K562 (cell line): ENCODE data around the gene PAXIP1. TPM values are rescaled to one million over a fixed set of nuclear protein-coding genes. Genes with fewer than 3 reads are reported as not detected.

Source experiments
- ASH1L ChIP-seq: fragments of 450-650 bp; IDR thresholded peaks from 2 replicates; pipeline ENCODE4 v1.6.1; 2018; ENCODE audit warnings: borderline replicate concordance, mild to moderate bottlenecking, low read depth; ENCODE audit not compliant: partially characterized antibody
- ATF1 ChIP-seq, 2 experiments: fragments of 450-650 bp in 1 of 2; IDR thresholded peaks; 2 replicates each; pipeline ENCODE4 v1.6.1; 2016; ENCODE audit warnings: missing compliant biosample characterization in 1 of 2, missing genetic modification characterization in 1 of 2
- CREM ChIP-seq: IDR thresholded peaks from 2 replicates; pipeline ENCODE4 v1.6.1; 2014; ENCODE audit warnings: antibody characterized with exemption, low read depth
- DIDO1 ChIP-seq: fragments of 450-650 bp; IDR thresholded peaks from 2 replicates; pipeline ENCODE4 v1.6.1; 2016; ENCODE audit warnings: low read depth, missing biosample characterization, missing genetic modification characterization
- HNRNPH1 ChIP-seq: fragments of 200-400 bp; formaldehyde crosslinking; optimal IDR thresholded peaks from 2 replicates; pipeline ENCODE3; 2017; ENCODE audit warnings: low read depth, mild to moderate bottlenecking, low read length, moderate library complexity
- JUN ChIP-seq, 2 experiments: sonication (generic) in 1 of 2; formaldehyde crosslinking in 1 of 2; IDR thresholded peaks; 2 replicates each; pipeline versions ENCODE4 v1.6.1 to v1.8.0; 2012 to 2022; ENCODE audit warnings: borderline replicate concordance in 2 of 2, mild to moderate bottlenecking in 2 of 2, improper control_type of control experiment in 1 of 2, low read depth in 1 of 2, low read length in 1 of 2, missing genetic modification reagents in 1 of 2
- MTF1 ChIP-seq: fragments of 250-450 bp; sonication (Bioruptor Pico); IDR thresholded peaks from 2 replicates; pipeline ENCODE4 v1.9.0; 2021; ENCODE audit warnings: moderate library complexity, mild to moderate bottlenecking, inconsistent platforms, borderline replicate concordance
- TBP ChIP-seq: optimal IDR thresholded peaks from 2 replicates; pipeline ENCODE3; 2011; ENCODE audit warnings: low read depth, low read length, improper control_type of control experiment
- ZNF133 ChIP-seq: fragments of 250-450 bp; sonication (Bioruptor Pico); IDR thresholded peaks from 2 replicates; pipeline ENCODE4 v1.4.0; 2020; ENCODE audit warnings: mild to moderate bottlenecking
- polyA plus RNA-seq, 8 experiments: library from polyadenylated mRNA; depleted of rRNA in 4 of 8; stranded (reverse) in 5 of 8; unstranded in 3 of 8; fragments of >200 nt; fragmentation: Nextera tagmentation in 2 of 8; fragmentation: Illumina TruSeq in 1 of 8; extraction: Ambion mirVana in 2 of 8; extraction: Trizol in 1 of 8; gene quantifications; 2 replicates each; pipeline versions ENCODE4 v1.2.1 to v1.2.3, GENCODE V29; 2011 to 2014; ENCODE audit warnings: inconsistent platforms in 1 of 8, missing spikeins in 1 of 8
- total RNA-seq, 7 experiments: library from RNA; depleted of rRNA in 6 of 7; stranded (reverse); fragments of >200 nt in 6 of 7; fragmentation: Illumina TruSeq in 2 of 7; extraction: Trizol in 2 of 7; gene quantifications; 2 replicates each; pipeline versions ENCODE4 v1.2.1 to v1.2.3, GENCODE V29; 2011 to 2021; ENCODE audit warnings: low replicate concordance in 1 of 7
- TF ChIP-seq, protein P1 (sequence below): fragments of 450-650 bp; IDR thresholded peaks from one replicate; pipeline ENCODE4 v1.6.1; 2018; ENCODE audit warnings: mild to moderate bottlenecking, moderate library complexity; ENCODE audit not compliant: partially characterized antibody
- TF ChIP-seq, protein P2 (sequence below): fragments of 250-450 bp; sonication (Bioruptor Pico); IDR thresholded peaks from 2 replicates; pipeline ENCODE4 v1.4.0; 2020
- TF ChIP-seq, protein P3 (sequence below): fragments of 450-650 bp; IDR thresholded peaks from 2 replicates; pipeline ENCODE4 v1.6.1; 2016
- TF ChIP-seq, protein P4 (sequence below): fragments of 450-650 bp; IDR thresholded peaks from 2 replicates; pipeline ENCODE4 v1.6.1; 2014; ENCODE audit warnings: low read depth, mild to moderate bottlenecking, moderate library complexity, borderline replicate concordance
- TF ChIP-seq, protein P5 (sequence below), 2 experiments: fragments of 450-650 bp in 1 of 2; sonication (generic) in 1 of 2; formaldehyde crosslinking in 1 of 2; IDR thresholded peaks in 1 of 2; conservative IDR thresholded peaks in 1 of 2; 2 replicates each; pipeline versions ENCODE4 v1.6.1 to v1.8.1; 2016 to 2023; ENCODE audit warnings: mild to moderate bottlenecking in 2 of 2, moderate library complexity in 2 of 2, inconsistent platforms in 1 of 2, missing genetic modification reagents in 1 of 2

PAXIP1 gene
- total and polyA plus RNA-seq, 9 of the 15 experiments (the other 6 are each of a cell fraction or from before 2014, with no cell fraction given), result 9.7 to 37.9 (median 28.4) TPM

DNA sequence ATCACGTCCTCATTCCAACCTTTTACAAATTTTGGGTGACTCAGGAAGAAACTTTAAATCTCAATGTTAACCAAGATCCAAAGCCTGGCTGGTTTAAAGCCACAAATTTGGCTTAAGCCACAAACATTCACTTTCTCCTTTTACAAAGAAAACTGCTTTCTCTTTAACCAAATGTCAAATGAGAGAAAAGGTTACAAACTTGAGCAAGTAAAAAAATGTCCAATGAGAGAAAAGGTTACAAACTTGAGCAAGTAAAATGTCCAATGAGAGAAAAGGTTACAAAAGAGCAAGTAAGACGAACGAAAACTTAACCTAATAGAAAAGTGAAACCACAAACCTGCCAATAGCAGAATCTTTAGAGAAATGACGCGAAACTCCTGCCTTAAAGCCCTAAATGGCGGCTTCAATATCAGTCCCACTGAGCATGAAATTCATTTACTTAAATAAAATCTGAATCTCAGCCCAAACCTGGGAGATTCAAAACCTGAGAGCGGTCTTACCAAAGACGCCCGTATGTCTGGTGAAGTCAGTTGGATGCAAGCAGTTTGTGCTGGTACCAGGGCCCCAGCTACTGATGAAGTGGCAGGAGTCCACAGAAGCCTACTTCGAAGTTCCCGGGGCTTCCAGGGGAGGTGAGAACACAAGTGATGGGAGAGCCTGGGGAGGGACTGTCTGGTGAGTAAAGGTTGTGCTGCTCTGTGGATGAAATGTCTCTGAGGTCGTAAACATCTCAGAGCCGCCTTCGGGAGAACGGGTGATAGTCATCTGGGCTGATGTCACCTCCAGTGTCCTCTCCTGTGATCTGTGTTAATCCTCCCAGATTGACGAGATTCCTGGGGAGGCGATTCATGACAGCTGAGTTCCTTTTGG, 74.6 kb downstream of the PAXIP1 start (continued):
- TF ChIP-seq ASH1L, result peak; percentile 92
- TF ChIP-seq MTF1 (CRISPR knock-in tag), result no peak
- no peak for TF ChIP-seq ZNF133
- TF ChIP-seq JUN (IDR thresholded peaks at IDR 0.05; ENCODE audit: borderline replicate concordance, low read depth, low read length), result peak; percentile 49
- no peak for TF ChIP-seq JUN (CRISPR knock-in tag; IDR thresholded peaks at IDR 0.05; ENCODE audit: borderline replicate concordance)
- TF ChIP-seq CREM, result peak; percentile 16; the same call in 1 of the 2 replicates
- TF ChIP-seq, protein P1, sequence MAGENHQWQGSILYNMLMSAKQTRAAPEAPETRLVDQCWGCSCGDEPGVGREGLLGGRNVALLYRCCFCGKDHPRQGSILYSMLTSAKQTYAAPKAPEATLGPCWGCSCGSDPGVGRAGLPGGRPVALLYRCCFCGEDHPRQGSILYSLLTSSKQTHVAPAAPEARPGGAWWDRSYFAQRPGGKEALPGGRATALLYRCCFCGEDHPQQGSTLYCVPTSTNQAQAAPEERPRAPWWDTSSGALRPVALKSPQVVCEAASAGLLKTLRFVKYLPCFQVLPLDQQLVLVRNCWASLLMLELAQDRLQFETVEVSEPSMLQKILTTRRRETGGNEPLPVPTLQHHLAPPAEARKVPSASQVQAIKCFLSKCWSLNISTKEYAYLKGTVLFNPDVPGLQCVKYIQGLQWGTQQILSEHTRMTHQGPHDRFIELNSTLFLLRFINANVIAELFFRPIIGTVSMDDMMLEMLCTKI, result no peak
- TF ChIP-seq, protein P2, sequence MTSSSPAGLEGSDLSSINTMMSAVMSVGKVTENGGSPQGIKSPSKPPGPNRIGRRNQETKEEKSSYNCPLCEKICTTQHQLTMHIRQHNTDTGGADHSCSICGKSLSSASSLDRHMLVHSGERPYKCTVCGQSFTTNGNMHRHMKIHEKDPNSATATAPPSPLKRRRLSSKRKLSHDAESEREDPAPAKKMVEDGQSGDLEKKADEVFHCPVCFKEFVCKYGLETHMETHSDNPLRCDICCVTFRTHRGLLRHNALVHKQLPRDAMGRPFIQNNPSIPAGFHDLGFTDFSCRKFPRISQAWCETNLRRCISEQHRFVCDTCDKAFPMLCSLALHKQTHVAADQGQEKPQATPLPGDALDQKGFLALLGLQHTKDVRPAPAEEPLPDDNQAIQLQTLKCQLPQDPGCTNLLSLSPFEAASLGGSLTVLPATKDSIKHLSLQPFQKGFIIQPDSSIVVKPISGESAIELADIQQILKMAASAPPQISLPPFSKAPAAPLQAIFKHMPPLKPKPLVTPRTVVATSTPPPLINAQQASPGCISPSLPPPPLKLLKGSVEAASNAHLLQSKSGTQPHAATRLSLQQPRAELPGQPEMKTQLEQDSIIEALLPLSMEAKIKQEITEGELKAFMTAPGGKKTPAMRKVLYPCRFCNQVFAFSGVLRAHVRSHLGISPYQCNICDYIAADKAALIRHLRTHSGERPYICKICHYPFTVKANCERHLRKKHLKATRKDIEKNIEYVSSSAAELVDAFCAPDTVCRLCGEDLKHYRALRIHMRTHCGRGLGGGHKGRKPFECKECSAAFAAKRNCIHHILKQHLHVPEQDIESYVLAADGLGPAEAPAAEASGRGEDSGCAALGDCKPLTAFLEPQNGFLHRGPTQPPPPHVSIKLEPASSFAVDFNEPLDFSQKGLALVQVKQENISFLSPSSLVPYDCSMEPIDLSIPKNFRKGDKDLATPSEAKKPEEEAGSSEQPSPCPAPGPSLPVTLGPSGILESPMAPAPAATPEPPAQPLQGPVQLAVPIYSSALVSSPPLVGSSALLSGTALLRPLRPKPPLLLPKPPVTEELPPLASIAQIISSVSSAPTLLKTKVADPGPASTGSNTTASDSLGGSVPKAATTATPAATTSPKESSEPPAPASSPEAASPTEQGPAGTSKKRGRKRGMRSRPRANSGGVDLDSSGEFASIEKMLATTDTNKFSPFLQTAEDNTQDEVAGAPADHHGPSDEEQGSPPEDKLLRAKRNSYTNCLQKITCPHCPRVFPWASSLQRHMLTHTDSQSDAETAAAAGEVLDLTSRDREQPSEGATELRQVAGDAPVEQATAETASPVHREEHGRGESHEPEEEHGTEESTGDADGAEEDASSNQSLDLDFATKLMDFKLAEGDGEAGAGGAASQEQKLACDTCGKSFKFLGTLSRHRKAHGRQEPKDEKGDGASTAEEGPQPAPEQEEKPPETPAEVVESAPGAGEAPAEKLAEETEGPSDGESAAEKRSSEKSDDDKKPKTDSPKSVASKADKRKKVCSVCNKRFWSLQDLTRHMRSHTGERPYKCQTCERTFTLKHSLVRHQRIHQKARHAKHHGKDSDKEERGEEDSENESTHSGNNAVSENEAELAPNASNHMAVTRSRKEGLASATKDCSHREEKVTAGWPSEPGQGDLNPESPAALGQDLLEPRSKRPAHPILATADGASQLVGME (CRISPR knock-in tag), result no peak
- TF ChIP-seq, protein P3, sequence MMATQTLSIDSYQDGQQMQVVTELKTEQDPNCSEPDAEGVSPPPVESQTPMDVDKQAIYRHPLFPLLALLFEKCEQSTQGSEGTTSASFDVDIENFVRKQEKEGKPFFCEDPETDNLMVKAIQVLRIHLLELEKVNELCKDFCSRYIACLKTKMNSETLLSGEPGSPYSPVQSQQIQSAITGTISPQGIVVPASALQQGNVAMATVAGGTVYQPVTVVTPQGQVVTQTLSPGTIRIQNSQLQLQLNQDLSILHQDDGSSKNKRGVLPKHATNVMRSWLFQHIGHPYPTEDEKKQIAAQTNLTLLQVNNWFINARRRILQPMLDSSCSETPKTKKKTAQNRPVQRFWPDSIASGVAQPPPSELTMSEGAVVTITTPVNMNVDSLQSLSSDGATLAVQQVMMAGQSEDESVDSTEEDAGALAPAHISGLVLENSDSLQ, result no peak; the same call in 1 of the 2 replicates
- TF ChIP-seq DIDO1 (tag), result no peak
- TF ChIP-seq, protein P4, sequence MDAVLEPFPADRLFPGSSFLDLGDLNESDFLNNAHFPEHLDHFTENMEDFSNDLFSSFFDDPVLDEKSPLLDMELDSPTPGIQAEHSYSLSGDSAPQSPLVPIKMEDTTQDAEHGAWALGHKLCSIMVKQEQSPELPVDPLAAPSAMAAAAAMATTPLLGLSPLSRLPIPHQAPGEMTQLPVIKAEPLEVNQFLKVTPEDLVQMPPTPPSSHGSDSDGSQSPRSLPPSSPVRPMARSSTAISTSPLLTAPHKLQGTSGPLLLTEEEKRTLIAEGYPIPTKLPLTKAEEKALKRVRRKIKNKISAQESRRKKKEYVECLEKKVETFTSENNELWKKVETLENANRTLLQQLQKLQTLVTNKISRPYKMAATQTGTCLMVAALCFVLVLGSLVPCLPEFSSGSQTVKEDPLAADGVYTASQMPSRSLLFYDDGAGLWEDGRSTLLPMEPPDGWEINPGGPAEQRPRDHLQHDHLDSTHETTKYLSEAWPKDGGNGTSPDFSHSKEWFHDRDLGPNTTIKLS, result peak; percentile 57; the same call in 1 of the 2 replicates
- peak; percentile 35 for TF ChIP-seq TBP
- no peak for TF ChIP-seq HNRNPH1
- TF ChIP-seq, protein P5, sequence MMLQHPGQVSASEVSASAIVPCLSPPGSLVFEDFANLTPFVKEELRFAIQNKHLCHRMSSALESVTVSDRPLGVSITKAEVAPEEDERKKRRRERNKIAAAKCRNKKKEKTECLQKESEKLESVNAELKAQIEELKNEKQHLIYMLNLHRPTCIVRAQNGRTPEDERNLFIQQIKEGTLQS (IDR thresholded peaks at IDR 0.05), result peak; percentile 85
- TF ChIP-seq, protein P5 (CRISPR knock-in tag; conservative IDR thresholded peaks at IDR 0.05), result no peak
- TF ChIP-seq ATF1 (CRISPR knock-in tag; IDR thresholded peaks at IDR 0.05), result no peak
- TF ChIP-seq ATF1 (tag; IDR thresholded peaks at IDR 0.05), result peak; percentile 87
